NT2/D1 (cell line): ENCODE measurements around the gene TMEM242.

Experiments
- SUZ12 ChIP-seq: IDR thresholded peaks from 2 replicates; pipeline ENCODE4 v1.6.1; 2011; ENCODE audit not compliant: insufficient read length, insufficient read depth; ENCODE audit errors: extremely low read depth
- YY1 ChIP-seq: IDR thresholded peaks from 2 replicates; pipeline ENCODE4 v1.6.1; 2011; ENCODE audit not compliant: insufficient read length, insufficient read depth
- ZNF274 ChIP-seq: IDR thresholded peaks from 2 replicates; pipeline ENCODE4 v1.6.1; 2011; ENCODE audit warnings: mild to moderate bottlenecking, low read depth, low read length

GRCh38 chr6:157274471-157275226, 48.7 kb downstream of the TMEM242 start:
- TF ChIP-seq ZNF274: no peak
- TF ChIP-seq YY1: no peak
- TF ChIP-seq SUZ12: no peak
